T-helper 9 cell (primary cell): ENCODE measurements around the gene TCAF1.
"Not testable (repeated sequence)": the region's sequence is repeated elsewhere in the genome, so short reads cannot be mapped to it uniquely, and the experiment has no call there.

ENCODE experiments used
- DNase-seq: peaks from one replicate; pipeline ENCODE4 v3.0.0-alpha.2; 2020

TCAF1 gene

DNA sequence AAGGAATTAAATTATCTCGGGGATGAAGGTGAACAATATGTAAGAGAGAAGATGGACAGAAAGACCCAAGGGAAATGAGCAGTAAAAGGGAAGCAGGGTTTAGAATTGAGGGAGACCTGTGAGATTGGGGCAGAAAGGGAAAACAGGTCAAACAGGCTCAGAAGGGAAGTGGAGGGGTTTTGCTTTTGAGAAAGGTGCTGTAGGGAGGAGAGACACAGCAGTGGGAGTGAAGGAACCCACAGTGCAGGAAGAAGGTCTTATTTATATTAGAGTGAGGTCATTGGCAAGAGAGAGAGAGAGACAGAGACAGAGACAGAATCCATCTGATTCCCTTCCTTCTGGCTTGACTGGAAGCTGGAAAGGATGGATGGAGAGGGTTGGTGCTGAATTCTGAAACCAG, 3.5 kb upstream of the TCAF1 start:
- no peak for DNase-seq

DNA sequence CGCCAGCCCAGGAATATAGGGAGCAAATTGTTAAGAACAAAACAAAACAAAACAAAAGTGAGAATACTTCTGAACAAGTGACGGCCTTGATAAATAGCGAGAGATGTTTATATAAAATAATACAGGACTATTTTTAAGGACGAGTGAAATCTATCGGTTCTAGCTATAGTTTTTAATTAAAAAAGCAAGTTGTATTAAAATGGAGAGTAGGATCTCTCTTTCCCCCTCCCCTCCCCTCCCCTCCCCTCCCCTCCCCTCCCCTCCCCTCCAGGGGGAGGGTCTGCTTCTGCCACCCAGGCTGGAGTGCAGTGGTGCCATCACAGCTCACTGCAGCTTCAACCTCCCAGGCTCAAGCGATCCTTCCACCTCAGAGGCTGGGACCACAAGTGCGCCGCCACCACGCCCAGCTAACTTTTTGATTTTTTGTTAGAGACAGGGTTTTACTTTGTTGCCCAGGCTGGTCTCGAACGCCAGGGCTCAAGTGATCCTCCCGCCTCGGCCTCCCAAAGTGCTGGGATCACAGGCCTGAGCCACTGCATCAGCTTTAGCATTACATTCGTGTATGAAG, 440 bp upstream of the TCAF1 start:
- no peak for DNase-seq

DNA sequence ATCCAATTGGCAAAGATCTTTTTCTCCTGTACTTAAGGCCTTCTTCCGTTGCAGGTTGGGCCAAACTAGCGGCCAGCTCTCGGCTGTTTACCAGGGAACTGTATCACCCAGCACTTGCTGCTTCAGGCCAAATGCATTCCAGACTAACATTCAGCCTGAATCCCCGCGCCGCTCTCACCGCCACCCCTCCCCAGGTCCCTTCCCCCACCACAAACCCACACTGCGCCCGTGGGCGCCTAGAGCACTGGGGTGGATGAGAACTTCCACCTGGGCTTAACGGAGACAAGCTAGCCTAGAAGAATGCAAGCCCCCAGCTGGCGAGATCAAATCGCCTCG, 676 bp downstream of the TCAF1 start:
- DNase-seq, result no peak

DNA sequence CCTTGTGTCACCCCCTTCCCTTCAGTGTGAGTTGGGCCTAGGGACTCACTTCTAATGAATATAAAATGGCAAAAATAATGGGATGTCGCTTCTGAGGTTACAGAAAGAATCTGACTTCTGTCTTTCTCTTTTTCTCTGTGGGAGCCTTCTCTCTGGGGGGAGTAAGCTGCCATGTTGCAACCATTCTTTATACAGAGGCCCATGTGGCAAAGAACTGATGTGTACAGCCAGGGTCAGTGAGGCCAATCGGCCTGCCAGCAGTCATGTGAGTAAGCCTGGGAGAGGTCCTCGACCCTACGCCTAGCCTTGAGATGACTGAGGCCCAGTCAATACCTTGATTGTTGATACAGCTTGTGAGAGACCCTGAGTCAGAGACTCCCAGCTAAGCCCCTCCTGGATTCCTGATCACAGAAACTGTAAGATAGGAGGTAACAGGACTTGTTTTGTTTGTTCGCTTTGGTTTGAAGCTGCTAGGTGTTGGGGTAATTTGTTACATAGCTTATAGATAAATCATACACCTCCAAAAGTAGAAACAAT, 1.7 kb downstream of the TCAF1 start:
- DNase-seq, result no peak

DNA sequence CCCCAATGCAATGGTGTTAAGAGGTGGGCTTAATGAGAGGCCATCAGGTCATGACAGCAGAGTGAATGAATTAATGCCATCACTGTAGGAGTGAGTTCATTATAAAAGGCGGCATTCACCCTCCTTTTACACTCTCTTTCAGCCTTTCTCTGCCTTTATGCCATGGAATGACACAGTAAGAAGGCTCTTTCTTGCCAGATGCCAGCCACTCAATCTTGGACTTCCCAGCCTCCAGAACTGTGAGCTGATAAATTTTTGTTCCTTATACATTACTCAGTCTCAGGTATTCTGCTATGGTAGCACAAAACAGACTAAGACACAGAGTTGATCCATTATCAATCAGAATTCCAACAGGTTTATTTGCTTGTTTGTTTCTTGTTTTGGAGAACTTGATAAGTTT, 3.2 kb downstream of the TCAF1 start:
- no peak for DNase-seq

DNA sequence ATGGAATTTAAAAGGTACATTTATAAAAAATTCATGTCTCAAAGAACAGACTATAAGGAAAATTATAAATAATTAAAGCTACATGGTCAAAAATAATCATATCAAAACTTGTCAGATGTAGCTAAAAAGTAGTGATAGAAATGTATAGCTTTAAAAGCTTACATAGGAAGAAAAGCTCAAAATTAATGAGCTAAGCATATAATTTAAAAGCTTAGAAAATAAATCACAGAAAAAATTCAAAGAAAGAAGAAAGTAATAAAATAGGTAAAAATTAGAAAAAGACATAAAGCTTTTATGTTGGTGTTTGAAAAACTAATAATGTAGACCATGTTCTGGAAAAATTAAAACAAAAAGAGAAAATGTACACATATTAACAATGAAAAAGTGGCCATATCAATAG, 5.3 kb downstream of the TCAF1 start:
- no peak for DNase-seq

DNA sequence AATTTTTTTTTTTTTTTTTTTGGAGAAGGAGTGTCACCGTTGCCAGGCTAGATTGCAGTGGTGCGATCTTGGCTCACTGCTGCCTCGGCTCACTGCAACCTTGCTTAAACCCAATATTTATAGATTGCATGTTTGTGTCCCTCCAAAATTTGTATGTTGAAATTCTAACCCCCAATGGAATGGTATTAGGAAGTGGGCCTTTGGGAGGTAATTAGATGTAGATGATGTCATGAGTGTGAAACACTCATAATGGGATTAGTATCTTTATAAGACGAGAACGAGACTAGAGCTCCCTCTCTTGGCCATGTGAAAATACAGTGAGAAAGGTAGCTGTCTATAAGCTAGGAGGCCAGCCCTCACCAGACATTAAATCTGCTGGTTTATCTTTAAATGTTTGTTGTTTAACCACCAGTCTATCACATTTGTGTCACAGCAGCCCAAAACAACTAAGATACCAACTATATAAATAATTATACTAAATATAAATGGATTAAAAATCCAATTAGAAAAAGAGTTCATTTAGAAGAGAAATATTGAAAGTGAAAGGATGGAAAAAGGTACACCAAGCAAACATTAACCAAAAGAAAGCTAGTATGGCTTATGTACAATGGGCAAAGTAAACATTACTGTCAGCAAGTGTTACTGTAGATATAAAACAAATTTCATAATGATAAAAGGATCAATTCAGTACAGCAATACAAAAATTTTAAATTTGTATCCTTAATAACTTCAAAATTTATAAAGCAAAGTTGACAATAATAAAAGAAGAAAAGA, 9.3 kb downstream of the TCAF1 start:
- DNase-seq, result no peak

DNA sequence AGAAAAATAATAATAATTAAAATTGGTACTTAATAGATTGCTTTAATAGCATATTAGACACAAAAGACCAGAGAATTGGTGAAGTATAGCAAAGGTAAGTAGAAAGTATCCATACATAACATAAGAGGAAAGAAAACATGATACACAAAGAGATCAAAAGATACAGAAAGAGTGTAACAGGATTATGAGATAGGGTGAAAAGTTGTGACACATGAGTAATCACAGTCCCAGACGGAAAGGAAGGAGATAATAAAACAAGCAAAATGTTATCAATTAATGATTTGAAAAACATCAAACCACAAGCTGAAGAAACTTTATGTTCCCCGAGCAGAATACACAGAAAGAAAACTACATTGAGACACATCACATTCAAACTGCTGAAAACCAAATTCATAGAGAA, 10.5 kb downstream of the TCAF1 start:
- DNase-seq, result no peak

DNA sequence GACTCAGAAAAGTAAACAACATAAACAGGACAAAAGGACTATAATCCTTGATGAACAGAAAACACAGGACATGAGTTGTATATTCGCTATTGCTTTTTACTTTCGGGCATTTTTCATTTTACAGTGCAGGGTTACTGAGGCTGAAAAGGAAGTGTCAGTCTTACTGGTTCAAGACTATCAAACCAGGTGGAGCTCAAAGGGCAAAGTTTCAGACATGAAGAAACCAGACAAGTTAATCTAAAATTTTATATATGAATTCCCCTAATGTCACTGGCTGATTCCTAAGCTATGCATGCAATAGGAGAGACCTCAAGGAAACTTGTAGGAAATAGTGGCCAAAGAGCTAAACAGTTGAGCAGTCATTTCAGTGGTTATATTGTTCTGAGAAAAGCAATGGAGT, 11.4 kb downstream of the TCAF1 start:
- no peak for DNase-seq

DNA sequence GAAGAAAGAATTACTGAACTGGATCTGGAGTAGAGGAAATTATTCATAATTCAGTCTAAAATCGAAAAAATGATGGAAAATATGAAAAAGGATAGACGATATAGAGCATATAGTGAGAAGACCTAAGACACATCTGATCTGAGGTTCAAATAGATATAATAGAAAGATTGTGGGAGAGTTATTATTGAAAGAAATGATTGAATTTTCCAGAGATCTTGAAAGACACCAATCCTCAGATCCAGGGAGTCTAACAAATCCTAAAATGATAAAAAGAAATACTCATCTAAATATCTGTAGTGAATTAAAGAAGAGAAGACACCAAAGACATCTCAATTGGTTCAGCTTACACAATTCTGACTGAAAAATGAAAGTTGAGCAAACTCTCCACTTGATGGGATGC, 12.9 kb downstream of the TCAF1 start:
- no peak for DNase-seq

DNA sequence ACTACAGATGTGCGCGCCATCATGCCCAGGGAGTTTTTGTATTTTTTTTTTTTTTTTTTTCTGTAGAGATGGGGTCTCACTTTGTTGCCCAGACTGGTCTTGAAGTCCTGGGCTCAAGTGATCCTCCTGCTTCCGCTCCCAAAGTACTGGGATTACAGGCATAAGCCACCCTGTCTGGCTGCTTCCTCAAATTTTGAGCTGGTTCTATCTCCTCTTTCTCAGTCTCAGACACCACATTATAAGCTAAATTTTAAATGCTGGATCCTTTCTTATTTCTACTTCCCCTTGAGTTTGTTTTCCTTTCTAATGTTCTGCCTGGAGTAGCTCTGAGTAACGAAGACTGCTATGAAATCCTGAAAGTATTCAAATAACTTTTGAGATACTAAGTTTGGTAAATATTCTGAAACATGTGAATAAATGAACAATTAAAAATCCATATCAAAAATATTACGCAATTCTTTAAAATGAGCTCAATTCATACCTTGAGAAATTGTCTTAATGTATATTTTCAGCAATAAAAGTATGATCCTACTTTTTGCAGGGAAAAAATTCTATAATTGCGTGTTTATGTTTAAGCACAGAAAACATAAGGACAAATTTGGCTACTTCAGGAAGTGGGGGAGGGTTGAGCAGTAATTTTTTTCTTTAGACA, 15.0 kb downstream of the TCAF1 start:
- DNase-seq, result no peak

DNA sequence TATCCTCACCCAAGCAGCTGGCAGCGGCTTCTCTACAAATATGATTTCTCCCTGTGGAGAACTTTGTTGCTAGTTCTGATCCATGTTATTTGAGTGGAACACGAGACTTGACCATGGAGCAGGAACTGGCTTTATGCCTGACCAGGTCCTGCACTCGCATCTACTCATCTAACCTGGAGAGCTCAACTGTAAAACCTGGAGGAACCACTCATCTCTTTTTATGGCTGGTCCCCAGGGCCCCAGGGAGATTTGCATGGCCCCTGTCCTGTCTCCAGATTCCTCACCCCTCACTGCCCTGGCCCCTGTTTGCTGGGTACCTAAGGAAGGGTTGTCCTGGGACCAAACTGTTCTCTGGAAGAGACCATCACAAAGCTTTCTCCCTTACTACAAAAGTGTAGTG, 16.0 kb downstream of the TCAF1 start:
- DNase-seq, result no peak

DNA sequence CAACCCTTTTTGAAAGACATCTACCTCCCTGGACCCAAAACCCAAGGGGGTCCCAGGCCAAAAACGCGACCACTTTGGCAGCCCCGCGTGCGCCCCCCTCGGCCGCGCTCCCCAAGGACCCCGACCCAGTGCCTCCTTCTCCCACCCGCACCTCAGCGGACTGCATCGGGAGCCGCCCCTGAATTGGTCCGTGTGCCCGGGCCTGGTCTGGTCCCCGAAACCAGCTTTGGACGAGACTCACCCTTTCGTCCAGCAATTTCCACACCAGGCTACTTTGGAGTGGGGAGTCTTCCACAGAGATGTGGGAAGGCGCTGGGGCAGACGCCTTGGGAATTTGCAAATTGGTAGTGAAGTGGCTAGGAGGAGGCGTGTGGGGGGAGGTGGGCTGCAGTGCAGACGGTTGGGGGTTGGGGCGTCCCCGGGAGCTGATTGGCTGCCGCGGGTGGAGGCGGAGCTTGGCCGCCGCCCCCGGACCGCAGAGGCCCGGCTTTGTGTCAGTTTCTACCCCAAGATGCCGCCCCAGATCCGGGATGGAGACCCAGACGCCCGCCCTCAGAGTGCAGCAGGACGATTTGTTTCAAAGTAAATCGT, 16.9 kb downstream of the TCAF1 start:
- no peak for DNase-seq

DNA sequence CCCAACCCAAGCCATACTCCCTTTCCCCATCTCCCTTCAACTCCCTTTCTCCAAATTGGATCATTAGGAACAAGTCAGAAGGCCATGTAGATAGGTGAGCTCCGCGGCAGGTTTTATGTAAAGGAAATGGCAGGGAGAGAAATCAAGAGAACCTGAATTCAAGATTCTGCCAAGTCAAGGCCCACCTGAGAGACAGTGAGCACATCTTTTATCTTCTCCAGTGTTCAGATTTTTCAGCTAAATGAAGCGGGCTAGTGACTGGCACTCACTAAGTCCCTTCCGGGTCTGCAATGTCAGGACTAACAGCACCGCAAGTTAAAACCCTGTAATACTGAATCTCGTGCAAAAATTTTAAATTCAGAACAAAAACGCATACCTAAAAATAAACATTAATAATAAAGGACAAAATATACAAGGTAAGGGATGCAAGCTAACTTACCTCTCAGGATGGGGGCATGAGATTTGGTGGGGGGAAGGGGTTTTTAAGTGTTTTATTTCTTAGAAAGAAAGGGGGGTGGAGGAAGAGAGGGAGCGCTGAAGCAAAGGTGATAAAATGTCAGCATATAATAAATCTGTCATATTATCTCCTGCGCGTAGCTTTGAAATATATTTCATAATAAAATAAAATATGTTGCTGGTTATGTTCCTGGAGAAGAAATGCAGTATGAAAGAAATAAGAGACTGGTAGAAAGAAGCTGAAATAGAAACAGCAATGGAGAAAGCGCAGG, 17.6 kb downstream of the TCAF1 start:
- no peak for DNase-seq

DNA sequence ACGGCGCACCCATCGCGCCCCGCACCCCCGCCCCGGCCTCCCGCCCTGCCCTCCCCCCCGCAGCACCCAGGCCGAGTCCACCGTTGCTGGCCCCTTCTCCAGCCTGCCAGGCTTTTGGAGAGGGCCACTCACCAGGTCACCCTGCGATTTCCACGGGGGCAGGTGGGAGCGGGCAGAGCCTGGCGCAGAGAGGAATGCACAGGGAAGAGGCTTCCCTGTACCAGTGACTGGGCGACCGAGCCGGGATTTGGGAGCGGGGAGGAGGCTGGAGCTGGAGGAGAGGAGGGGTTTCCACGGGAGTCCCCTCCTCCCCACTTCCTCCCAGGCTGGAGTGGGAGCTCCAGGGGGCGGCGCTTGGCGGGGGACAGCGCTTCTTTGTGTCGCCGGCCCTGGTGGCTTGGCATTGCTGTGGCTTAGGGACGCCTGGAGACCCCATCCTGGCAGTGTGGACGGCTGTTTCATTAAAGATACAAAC, 19.3 kb downstream of the TCAF1 start:
- no peak for DNase-seq

DNA sequence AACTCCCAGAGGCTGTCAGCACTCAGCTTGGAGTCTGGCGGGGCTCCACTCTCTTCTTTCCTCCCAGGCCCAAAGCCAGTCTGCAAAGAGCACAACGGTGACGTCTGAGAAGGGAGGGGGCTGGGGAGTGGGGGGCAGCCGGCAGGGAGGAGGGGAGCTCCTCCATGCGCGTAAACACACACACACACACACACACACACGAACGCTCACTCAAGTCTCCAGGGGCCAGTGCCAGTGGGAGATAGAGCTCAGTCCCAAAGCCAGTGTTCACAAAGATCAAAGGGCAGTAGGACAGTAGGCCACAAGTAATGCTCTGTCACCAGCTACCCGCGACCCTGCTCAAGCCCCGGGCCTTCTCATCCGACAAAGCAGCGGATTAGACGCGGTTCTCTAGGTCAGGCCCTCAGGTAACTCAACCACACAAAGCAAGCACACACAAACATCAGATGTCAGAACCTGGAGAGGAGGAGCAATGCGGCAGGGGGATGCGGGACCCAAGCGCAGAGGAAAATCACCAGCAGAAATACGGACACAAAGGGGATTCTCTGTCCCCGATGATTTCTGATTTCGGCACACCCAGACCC, 19.9 kb downstream of the TCAF1 start:
- no peak for DNase-seq

DNA sequence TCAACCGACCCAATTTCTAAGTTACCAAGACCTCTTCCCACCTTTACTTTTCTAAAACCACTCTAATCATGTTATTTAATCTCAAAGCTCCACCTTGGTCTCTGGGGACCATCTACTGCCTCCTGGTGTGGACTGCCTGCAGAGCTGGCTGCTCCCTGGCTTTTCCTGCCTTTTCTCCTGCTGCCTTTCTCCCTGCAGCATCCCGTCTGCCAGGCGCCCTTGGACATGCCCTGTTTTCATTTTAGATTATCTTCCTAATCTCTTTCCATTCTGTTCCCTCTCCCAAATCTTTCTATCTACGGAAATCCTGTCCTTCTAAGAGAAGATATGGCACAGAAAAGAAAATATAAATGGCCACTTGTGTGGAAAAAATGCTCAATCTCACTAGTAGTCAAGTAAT, 23.1 kb downstream of the TCAF1 start:
- DNase-seq, result no peak

DNA sequence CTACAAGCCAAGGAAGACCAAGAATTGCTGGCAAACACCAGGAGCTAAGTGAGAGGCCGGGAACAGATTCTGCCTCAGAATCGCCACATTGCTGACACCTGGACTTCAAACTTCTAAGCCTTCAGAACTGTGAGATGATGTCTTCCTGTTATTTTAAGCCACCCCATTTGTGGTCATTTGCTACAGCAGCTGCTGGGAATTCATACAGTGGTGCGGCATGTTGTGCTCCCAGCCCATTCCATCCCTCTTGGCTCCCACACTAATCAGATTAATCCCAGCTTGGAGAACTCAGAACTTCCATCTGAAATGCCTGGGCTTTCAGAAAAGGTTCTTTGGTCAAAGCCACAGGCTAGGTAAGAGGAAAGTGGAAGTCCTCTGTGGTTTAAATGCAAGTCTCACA, 24.9 kb downstream of the TCAF1 start:
- DNase-seq, result no peak

DNA sequence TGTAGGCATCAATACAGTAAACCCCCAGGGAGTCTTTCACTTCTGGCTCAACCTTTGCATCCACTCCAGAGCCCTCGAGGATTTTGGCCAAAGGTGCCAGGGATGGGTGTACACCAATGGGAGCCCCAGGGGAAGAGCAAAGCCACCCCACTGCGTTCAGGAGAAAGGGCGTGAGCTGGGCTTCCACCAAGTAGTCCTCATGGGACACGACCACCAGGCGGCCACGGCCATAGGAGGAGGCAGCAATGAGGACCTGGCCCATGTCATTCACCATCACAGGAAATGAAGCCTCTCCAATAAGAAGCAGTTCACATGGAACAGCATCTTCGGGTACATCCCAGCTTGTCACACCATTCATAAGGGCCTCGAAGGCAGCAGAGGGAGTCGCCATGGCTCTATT, 25.8 kb downstream of the TCAF1 start:
- DNase-seq, result no peak

DNA sequence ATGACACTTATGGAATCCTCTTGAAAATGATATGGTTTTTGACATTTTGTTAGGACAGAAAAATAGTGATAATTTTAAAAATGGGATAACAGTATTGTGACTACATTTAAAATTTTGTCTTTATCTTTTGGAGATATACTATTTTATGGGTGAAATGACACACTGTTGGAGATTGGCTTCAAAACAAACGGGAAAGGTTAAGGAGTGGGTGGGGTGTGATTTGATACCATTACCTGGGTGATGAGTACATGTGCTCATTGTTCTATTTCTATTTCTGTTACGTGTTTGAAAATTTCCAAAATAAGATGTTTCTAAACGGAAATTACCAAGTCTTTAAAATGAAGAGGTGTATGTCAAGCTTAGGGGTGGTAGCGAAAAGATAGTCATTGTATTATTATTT, 28.7 kb downstream of the TCAF1 start:
- DNase-seq, result not testable (repeated sequence)

DNA sequence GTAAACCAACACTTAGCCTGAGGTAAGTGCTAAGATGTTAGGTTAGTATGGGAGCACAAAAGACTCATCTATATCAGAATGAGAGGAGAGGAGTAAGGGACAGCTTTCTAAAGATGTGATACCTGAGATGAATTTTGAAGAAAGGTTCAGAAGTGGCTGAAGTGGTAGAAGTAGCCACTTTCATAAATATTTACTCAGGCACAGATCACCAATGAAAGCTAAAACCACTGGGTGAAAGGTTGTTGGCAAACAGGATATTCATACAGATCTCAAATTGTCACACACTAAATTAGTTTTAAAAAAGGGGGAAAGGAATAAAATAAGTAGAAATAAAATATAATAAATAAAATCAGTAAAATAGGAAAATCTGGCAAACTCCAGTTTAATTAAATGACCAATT, 30.4 kb downstream of the TCAF1 start:
- DNase-seq, result not testable (repeated sequence)

DNA sequence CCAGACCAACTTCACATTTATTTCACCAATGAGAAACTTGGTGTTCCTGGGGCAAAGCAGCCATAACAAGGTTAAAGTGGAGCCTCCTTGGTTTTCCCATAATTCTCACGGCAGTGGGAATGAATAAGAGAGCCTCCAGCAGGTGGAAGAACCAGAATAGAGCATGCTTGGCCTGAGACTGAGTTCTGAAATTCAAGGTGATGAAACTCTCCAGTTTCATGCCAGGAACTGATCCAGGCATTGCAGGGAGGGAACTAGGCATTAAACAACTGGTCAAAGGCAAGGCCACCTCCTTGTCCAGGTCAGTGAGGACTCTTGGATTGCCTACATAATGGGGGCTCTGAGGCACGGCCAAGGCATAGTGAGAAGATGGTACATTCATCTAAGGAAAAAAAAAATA, 44.0 kb downstream of the TCAF1 start:
- not testable (repeated sequence) for DNase-seq

DNA sequence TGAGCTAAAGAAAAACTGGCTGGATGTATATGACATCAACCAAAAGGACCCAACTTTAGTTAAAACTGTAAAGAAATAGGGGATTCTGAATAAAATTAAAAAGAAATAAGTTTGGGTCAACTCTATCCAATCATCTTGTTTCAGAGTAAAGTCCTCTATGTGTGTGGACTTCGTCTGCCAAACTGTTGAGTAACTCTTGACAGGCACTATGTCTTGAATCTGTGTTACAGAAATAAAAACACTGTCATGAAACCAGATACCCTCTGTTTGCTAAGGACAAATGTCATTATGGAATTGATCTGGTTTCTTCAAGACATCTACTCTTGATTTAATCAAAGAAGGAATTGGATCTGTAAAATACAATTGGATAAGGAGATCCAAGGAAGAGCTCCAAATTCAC, 46.5 kb downstream of the TCAF1 start:
- DNase-seq, result not testable (repeated sequence)
